CD4-positive, alpha-beta memory T cell (primary cell): ENCODE data around the gene PLD2. TPM values are rescaled to one million over a fixed set of nuclear protein-coding genes. Genes with fewer than 3 reads are reported as not detected.

Experiments used
- CTCF ChIA-PET: fragments of 350-600 bp; sonication (Branson Sonifier 250); formaldehyde crosslinking; loops from one replicate; lab custom pipeline; 2021; ENCODE audit warnings: inconsistent platforms; ENCODE audit not compliant: partially characterized antibody; lab: Charles Lee
- POLR2A ChIA-PET: fragments of 350-600 bp; sonication (Branson Sonifier 250); formaldehyde crosslinking; loops from one replicate; lab custom pipeline; 2021; ENCODE audit not compliant: partially characterized antibody; lab: Charles Lee
- DNase-seq, 5 donors: peaks; one replicate each; pipeline versions ENCODE4 v3.0.0 to v3.0.0-alpha.2; 2020 to 2022; ENCODE audit warnings: mixed read lengths in 1 of 5
- H3K27ac ChIP-seq: one replicate; pipeline ENCODE4 v1.7.0; 2013; ENCODE audit warnings: low read depth, low read length
- H3K27me3 ChIP-seq: 2 replicates; pipeline ENCODE4 v1.7.0; 2013; ENCODE audit warnings: mild to moderate bottlenecking, low read length, moderate library complexity; ENCODE audit not compliant: insufficient read depth
- H3K36me3 ChIP-seq: 2 replicates; pipeline ENCODE4 v1.7.0; 2013; ENCODE audit warnings: mild to moderate bottlenecking, low read length, moderate library complexity; ENCODE audit not compliant: insufficient read depth
- H3K4me1 ChIP-seq: 2 replicates; pipeline ENCODE4 v1.7.0; 2013; ENCODE audit warnings: mild to moderate bottlenecking, low read length, moderate library complexity; ENCODE audit not compliant: insufficient read depth
- H3K4me3 ChIP-seq, 2 donors: one replicate each; pipeline ENCODE4 v1.7.0; 2013; ENCODE audit warnings: low read length in 2 of 2, mild to moderate bottlenecking in 1 of 2
- H3K9me3 ChIP-seq, 2 donors: one replicate each; pipeline ENCODE4 v1.7.0; 2013; ENCODE audit warnings: low read length in 2 of 2, control low read depth in 1 of 2; ENCODE audit not compliant: control insufficient read depth in 1 of 2
- H3K27ac Mint-ChIP-seq, 7 donors: one replicate each; pipeline ENCODE4 v1.8.0; 2020 to 2021; ENCODE audit warnings: mixed read lengths in 7 of 7, mild to moderate bottlenecking in 6 of 7, inconsistent platforms in 3 of 7, moderate library complexity in 3 of 7
- H3K27me3 Mint-ChIP-seq, 2 donors: one replicate each; pipeline ENCODE4 v1.8.0; 2020 to 2021; ENCODE audit warnings: mixed read lengths in 2 of 2
- H3K36me3 Mint-ChIP-seq, 2 donors: one replicate each; pipeline ENCODE4 v1.8.0; 2020 to 2021; ENCODE audit warnings: mixed read lengths in 2 of 2, inconsistent platforms in 1 of 2, mild to moderate bottlenecking in 1 of 2
- H3K4me1 Mint-ChIP-seq, 4 donors: one replicate each; pipeline ENCODE4 v1.8.0; 2020 to 2021; ENCODE audit warnings: mixed read lengths in 4 of 4, mild to moderate bottlenecking in 1 of 4
- H3K4me3 Mint-ChIP-seq, 8 donors: one replicate each; pipeline ENCODE4 v1.8.0; 2020 to 2021; ENCODE audit warnings: mixed read lengths in 8 of 8, mild to moderate bottlenecking in 7 of 8, moderate library complexity in 6 of 8, inconsistent platforms in 3 of 8
- H3K9me3 Mint-ChIP-seq, 8 donors: one replicate each; pipeline ENCODE4 v1.8.0; 2020 to 2021; ENCODE audit warnings: mixed read lengths in 8 of 8, mild to moderate bottlenecking in 5 of 8, inconsistent platforms in 3 of 8, moderate library complexity in 1 of 8
- intact Hi-C: fragments of 100-400 bp; cut with micrococcal nuclease; formaldehyde crosslinking; loops from one replicate; pipeline ENCODE4 v1.15.1; 2023
- polyA plus RNA-seq, 2 donors: library from polyadenylated mRNA; unstranded; fragments of 300-500 nt; fragmentation: Illumina TruSeq; gene quantifications; one replicate each; pipeline ENCODE4 v1.2.3, GENCODE V29; 2021
- total RNA-seq, 2 experiments: library from RNA; stranded (reverse); gene quantifications; one replicate each; pipeline ENCODE4 v1.2.3, GENCODE V29; 2021

PLD2 gene
- total RNA-seq: 10 to 100 TPM; 30.8 to 37.5 TPM
- 1 to 10 TPM; 1.9 to 5.0 TPM for polyA plus RNA-seq

- DNase-seq: peak; percentile 84 to 87 (median 85)
- no peaks in the 10 kb centered on the region for H3K9me3 Mint-ChIP-seq
- peak within 1 kb of the TSS; percentile 69 to 85 (median 82) for H3K4me3 Mint-ChIP-seq
- H3K36me3 Mint-ChIP-seq: peaks cover 6 to 10% of the 10 kb centered on the region in 2 donors
- Histone ChIP-seq H3K27ac (peak within 1 kb of the TSS; percentile 67), H3K4me3 (peak within 1 kb of the TSS; percentile 47 to 54), H3K36me3 (no peaks in the 10 kb centered on the region), H3K27me3 (no peaks in the 10 kb centered on the region), H3K4me1 (peaks cover 15% of the 10 kb centered on the region), H3K9me3 (no peaks in the 10 kb centered on the region)
- H3K27me3 Mint-ChIP-seq: no peaks in the 10 kb centered on the region
- intact Hi-C loops: loop anchor here (1.0 to 5.0 kb wide), 4 partner anchors 11 to 75 kb away; partner anchors contain the start of genes MINK1 and PSMB6
- peaks cover 3 to 23% (median 10%) of the 10 kb centered on the region in 4 donors for H3K4me1 Mint-ChIP-seq
- ChIA-PET POLR2A (interaction anchor here (0.7 to 3.5 kb wide), 14 partner anchors 9 to 161 kb away, joined by 3 to 42 read pairs (median 4); partner anchors contain the start of genes ARRB2, GLTPD2, MINK1 and PSMB6), CTCF (interaction anchor here (1.8 to 3.5 kb wide), 2 partner anchors 18 to 27 kb away, joined by 5 to 21 read pairs; partner anchors contain the start of gene GLTPD2)
- H3K27ac Mint-ChIP-seq: peak within 1 kb of the TSS; percentile 23 to 83 (median 60)
These were observed at the start of gene PLD2 for GRCh38 chr17:4806777-4807604. TSS of gene PLD2 (plus strand) at chr17:4807152. CDS start at chr17:4807773, 621 bp downstream.

DNA sequence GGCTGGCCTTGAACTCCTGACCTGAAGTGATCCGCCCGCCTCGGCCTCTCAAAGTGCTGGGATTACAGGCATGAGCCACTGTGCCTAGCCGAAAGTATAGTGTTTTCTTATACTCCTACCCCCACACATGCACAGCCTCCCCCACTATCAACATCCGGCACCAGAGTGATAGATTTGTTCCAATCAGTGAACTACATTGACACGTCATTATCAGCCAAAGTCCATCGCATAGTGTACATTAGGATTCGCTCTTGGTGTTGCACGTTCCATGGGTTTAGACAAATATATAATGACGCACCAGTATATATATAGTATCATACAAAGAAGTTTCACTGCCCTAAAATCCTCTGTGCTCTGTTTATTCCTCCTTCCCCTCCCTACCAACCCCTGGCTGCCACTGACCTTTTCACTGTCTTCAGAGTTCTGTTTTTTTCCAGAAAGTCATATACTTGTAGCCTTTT, 47.1 kb upstream of the PLD2 start:
- Mint-ChIP-seq H3K4me3 (no peak overlapping the region), H3K36me3 (no peaks in the 10 kb centered on the region), H3K4me1 (peaks cover 0 to 1% (median 0%) of the 10 kb centered on the region in 4 donors), H3K27ac (no peak overlapping the region), H3K9me3 (no peaks in the 10 kb centered on the region), H3K27me3 (peaks cover 8 to 13% of the 10 kb centered on the region in 2 donors)
- H3K9me3 ChIP-seq: no peaks in the 10 kb centered on the region
- intact Hi-C loops: no loop called here
- no peak overlapping the region for H3K4me3 ChIP-seq
- no peak for DNase-seq
- H3K27ac ChIP-seq: no peak overlapping the region
- H3K27me3 ChIP-seq: no peaks in the 10 kb centered on the region
- no peaks in the 10 kb centered on the region for H3K4me1 ChIP-seq
- CTCF ChIA-PET: no interaction called here
- no peaks in the 10 kb centered on the region for H3K36me3 ChIP-seq
- POLR2A ChIA-PET: no interaction called here

GRCh38 chr17:4764595-4764994, 42.4 kb upstream of the PLD2 start:
- no peak for DNase-seq
- Mint-ChIP-seq H3K27me3 (peaks cover 5 to 6% of the 10 kb centered on the region in 2 donors), H3K9me3 (no peaks in the 10 kb centered on the region), H3K4me3 (no peak overlapping the region), H3K36me3 (no peaks in the 10 kb centered on the region), H3K4me1 (peaks cover 0 to 1% (median 0%) of the 10 kb centered on the region in 4 donors), H3K27ac (no peak overlapping the region)
- intact Hi-C loops: no loop called here
- CTCF ChIA-PET: no interaction called here
- no peak overlapping the region for H3K27ac ChIP-seq
- no peaks in the 10 kb centered on the region for H3K4me1 ChIP-seq
- H3K27me3 ChIP-seq: no peaks in the 10 kb centered on the region
- no peak overlapping the region for H3K4me3 ChIP-seq
- H3K36me3 ChIP-seq: no peaks in the 10 kb centered on the region
- no peaks in the 10 kb centered on the region for H3K9me3 ChIP-seq
- POLR2A ChIA-PET: no interaction called here

GRCh38 chr17:4766201-4766600, 40.8 kb upstream of the PLD2 start:
- no peak overlapping the region for H3K27ac ChIP-seq
- H3K4me1 Mint-ChIP-seq: peaks cover 0 to 4% (median 2%) of the 10 kb centered on the region in 4 donors
- no peak overlapping the region for H3K27ac Mint-ChIP-seq
- H3K27me3 Mint-ChIP-seq: peaks cover 5 to 6% of the 10 kb centered on the region in 2 donors
- no peaks in the 10 kb centered on the region for H3K36me3 Mint-ChIP-seq
- intact Hi-C loops: no loop called here
- no peaks in the 10 kb centered on the region for H3K9me3 ChIP-seq
- H3K36me3 ChIP-seq: no peaks in the 10 kb centered on the region
- no peaks in the 10 kb centered on the region for H3K27me3 ChIP-seq
- H3K9me3 Mint-ChIP-seq: no peaks in the 10 kb centered on the region
- peaks cover under 1% of the 10 kb centered on the region for H3K4me1 ChIP-seq
- ChIA-PET CTCF (no interaction called here), POLR2A (no interaction called here)
- no peak overlapping the region for H3K4me3 ChIP-seq
- no peak overlapping the region for H3K4me3 Mint-ChIP-seq
- no peak for DNase-seq

GRCh38 chr17:4766723-4767122, 40.2 kb upstream of the PLD2 start:
- Histone ChIP-seq H3K27me3 (no peaks in the 10 kb centered on the region), H3K4me3 (no peak overlapping the region), H3K36me3 (no peaks in the 10 kb centered on the region), H3K9me3 (no peaks in the 10 kb centered on the region), H3K4me1 (peaks cover 6% of the 10 kb centered on the region), H3K27ac (no peak overlapping the region)
- peaks cover 5 to 6% of the 10 kb centered on the region in 2 donors for H3K27me3 Mint-ChIP-seq
- no peak for DNase-seq
- CTCF ChIA-PET: no interaction called here
- H3K36me3 Mint-ChIP-seq: no peaks in the 10 kb centered on the region
- H3K4me3 Mint-ChIP-seq: no peak overlapping the region
- H3K27ac Mint-ChIP-seq: no peak overlapping the region
- intact Hi-C loops: no loop called here
- no peaks in the 10 kb centered on the region for H3K9me3 Mint-ChIP-seq
- POLR2A ChIA-PET: no interaction called here
- H3K4me1 Mint-ChIP-seq: peaks cover 4 to 9% (median 6%) of the 10 kb centered on the region in 4 donors

GRCh38 chr17:4768298-4768697, 38.7 kb upstream of the PLD2 start:
- intact Hi-C loops: no loop called here
- H3K36me3 ChIP-seq: no peaks in the 10 kb centered on the region
- Mint-ChIP-seq H3K27ac (peak overlapping the region in 1 of 7 donors; percentile 28), H3K4me1 (peaks cover 7 to 11% (median 8%) of the 10 kb centered on the region in 4 donors), H3K4me3 (no peak overlapping the region), H3K36me3 (no peaks in the 10 kb centered on the region), H3K9me3 (no peaks in the 10 kb centered on the region), H3K27me3 (peaks cover 2 to 6% of the 10 kb centered on the region in 2 donors)
- DNase-seq: no peak
- H3K4me3 ChIP-seq: no peak overlapping the region
- no peak overlapping the region for H3K27ac ChIP-seq
- H3K27me3 ChIP-seq: no peaks in the 10 kb centered on the region
- CTCF ChIA-PET: no interaction called here
- POLR2A ChIA-PET: no interaction called here
- peaks cover 7% of the 10 kb centered on the region for H3K4me1 ChIP-seq
- H3K9me3 ChIP-seq: no peaks in the 10 kb centered on the region

GRCh38 chr17:4769628-4770027, 37.3 kb upstream of the PLD2 start:
- Mint-ChIP-seq H3K36me3 (no peaks in the 10 kb centered on the region), H3K27me3 (peaks cover 2 to 7% of the 10 kb centered on the region in 2 donors), H3K27ac (no peak overlapping the region), H3K4me3 (no peak overlapping the region), H3K4me1 (peaks cover 7 to 15% (median 9%) of the 10 kb centered on the region in 4 donors), H3K9me3 (no peaks in the 10 kb centered on the region)
- ChIA-PET POLR2A (no interaction called here), CTCF (no interaction called here)
- Histone ChIP-seq H3K36me3 (no peaks in the 10 kb centered on the region), H3K27ac (no peak overlapping the region), H3K4me1 (peaks cover 7% of the 10 kb centered on the region), H3K4me3 (no peak overlapping the region), H3K27me3 (no peaks in the 10 kb centered on the region), H3K9me3 (no peaks in the 10 kb centered on the region)
- DNase-seq: no peak
- intact Hi-C loops: no loop called here
